Gastrocnemius medialis (tissue), 4 donors: ENCODE measurements around the gene ADGRF3.

Experiments used
- CTCF ChIP-seq, 5 experiments: fragments of 450-650 bp in 3 of 5; fragments of 200-600 bp in 2 of 5; sonication (generic) in 2 of 5; IDR thresholded peaks in 4 of 5; conservative IDR thresholded peaks in 1 of 5; 1 replicate in 4 of 5; 2 replicates in 1 of 5; pipeline ENCODE4 v1.5.1; 2016 to 2019; ENCODE audit warnings: antibody characterized with exemption in 5 of 5, mild to moderate bottlenecking in 3 of 5, moderate library complexity in 3 of 5
- POLR2A ChIP-seq, 2 donors: fragments of 450-650 bp; IDR thresholded peaks; one replicate each; pipeline ENCODE4 v1.6.1; 2017; ENCODE audit warnings: antibody characterized with exemption in 2 of 2, mild to moderate bottlenecking in 2 of 2, moderate library complexity in 2 of 2

GRCh38 chr2:26356111-26356510 lies 9.5 kb upstream of the ADGRF3 start:
- TF ChIP-seq CTCF (IDR thresholded peaks at IDR 0.05 in 4 of 5, conservative IDR thresholded peaks at IDR 0.05 in 1 of 5), result no peak
- no peak for TF ChIP-seq POLR2A (IDR thresholded peaks at IDR 0.05)
